ENCODE measurements around the gene TROAP.
A peak's percentile ranks its signal among the peaks of the same experiment; 100 is the strongest.
"Not testable (repeated sequence)": the region's sequence is repeated elsewhere in the genome, so short reads cannot be mapped to it uniquely, and the experiment has no call there.

TROAP gene

DNA sequence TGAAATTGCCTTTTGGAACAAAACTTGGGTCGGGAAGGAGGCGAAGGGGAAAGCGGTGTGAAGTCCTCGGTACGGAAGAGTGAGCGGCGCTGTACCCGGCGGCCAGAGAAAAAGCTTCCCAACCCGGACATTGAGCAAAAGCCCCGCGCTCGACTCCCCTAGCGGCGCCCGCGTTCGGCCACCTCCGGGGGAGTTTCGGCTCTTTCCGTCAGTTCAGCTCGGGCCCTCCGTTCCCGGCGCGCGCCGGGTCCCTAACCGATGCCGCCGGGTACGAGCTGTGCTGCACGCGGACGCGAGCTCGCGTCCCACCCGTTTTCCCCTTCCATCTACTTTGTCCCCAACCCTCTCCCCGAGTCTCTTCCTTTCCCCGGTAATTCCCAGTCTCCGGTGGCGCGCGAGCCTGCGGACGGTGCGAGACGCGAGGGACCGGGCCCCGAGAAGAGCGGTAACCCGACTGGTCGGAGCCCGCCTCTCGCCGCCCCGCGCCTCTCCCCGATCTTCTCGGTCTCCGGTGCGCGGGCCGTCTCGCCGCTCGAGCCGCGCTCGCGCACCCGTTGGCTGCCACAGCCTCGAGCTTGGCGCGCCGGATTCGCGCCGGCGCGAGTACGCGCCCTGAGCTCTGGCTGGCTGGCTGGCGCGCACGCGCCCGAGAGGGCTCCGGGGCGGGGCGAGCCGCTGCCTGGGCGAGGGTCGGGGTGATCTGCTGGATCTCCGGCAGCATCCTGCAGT, 43.8 kb downstream of the TROAP start:
- peak overlapping the region; percentile 73 to 86 for H3K4me3 ChIP-seq (ENCODE audit: low read depth in 1 of 2, low read length in 2 of 2)
- H3K36me3 ChIP-seq (ENCODE audit: control insufficient read depth in 1 of 2, insufficient read depth in 2 of 2, low read length in 2 of 2): peaks cover 0 to 4% of the 10 kb centered on the region in 2 donors
- no peaks in the 10 kb centered on the region for H3K9me3 ChIP-seq (ENCODE audit: control insufficient read depth in 1 of 2, low read length in 2 of 2)
- no peaks in the 10 kb centered on the region for H3K27me3 ChIP-seq (ENCODE audit: low read depth, low read length)
- H3K4me1 ChIP-seq (ENCODE audit: control insufficient read depth in 1 of 2, insufficient read depth in 2 of 2, low read length in 2 of 2): peaks cover 4 to 6% of the 10 kb centered on the region in 2 donors
- peak overlapping the region; percentile 86 for H3K27ac ChIP-seq (ENCODE audit: low read length)

DNA sequence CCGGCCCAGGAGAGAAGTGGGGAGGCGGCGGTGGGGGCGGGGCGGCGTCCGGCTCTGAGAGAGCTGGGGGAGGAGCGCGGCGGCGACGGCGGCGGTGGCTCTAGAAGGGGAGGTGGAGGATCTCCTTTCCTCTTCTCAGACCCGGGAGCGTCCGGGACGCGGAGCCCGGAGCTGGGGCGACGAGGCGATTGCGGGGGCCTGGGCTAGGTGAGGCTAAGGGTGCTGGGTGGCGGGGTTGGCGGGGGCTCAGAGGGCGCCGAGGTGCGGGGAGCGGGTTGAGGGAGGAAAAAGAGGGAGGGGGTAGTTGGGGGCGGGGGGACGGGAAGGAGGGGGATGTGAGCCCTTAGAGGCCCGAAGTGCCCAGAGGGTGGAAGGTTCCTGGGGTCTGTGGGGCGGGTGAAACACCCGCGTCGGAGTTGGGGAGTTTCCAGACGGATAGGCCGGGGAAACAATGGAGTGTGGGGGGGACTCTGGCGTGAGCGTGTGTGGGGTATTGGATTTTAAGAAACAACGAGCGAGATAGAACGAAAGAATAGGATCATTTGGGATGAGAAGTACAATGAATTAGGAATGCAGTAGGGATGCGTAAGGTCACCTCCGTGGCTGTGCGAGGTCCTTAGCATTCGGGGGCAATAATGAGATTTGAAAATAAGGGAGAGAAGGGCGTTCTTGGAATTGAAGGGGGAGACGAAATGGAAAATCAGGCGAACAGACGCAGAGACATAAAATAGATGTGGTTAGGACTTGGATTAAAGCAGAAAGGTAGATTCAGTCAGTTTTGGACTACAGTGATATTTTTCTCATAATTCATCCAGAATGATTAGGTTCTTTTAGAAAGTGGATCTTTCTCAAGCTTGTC, 44.6 kb downstream of the TROAP start, which contains the start of gene SPATS2:
Gene SPATS2, plus strand, starts transcription at position 82 of the 859 bp plus-strand sequence. CDS start 93,551 bp downstream, outside the sequence.
- no peaks in the 10 kb centered on the region for H3K27me3 ChIP-seq (ENCODE audit: low read depth, low read length)

DNA sequence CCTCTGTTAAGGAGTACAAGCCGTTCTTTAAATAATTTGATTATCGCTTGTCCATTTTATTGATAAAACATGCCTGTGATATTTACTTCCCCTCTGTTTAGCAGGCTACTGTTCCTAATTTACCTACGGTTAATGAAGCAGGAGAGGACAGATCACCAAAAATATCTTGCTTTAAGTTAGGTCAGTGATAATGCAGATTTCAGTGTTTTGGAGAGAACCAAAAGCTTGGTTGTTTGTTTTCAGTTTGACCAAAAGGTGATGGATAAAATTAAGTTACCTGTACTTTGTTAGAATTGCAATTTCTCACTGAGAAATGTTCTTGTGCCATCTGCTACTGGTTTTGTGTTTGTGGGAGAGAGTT, 45.2 kb downstream of the TROAP start:
- peaks cover 0 to 4% of the 10 kb centered on the region in 2 donors for H3K36me3 ChIP-seq (ENCODE audit: control insufficient read depth in 1 of 2, insufficient read depth in 2 of 2, low read length in 2 of 2)
- no peaks in the 10 kb centered on the region for H3K9me3 ChIP-seq (ENCODE audit: control insufficient read depth in 1 of 2, low read length in 2 of 2)
- H3K4me1 ChIP-seq (ENCODE audit: control insufficient read depth in 1 of 2, insufficient read depth in 2 of 2, low read length in 2 of 2): peaks cover 4 to 6% of the 10 kb centered on the region in 2 donors
- peak overlapping the region; percentile 73 to 86 for H3K4me3 ChIP-seq (ENCODE audit: low read depth in 1 of 2, low read length in 2 of 2)
- no peaks in the 10 kb centered on the region for H3K27me3 ChIP-seq (ENCODE audit: low read depth, low read length)
- peak overlapping the region; percentile 3 for H3K27ac ChIP-seq (ENCODE audit: low read length)

More for the DNA sequence above, 44.6 kb downstream of the TROAP start, which contains the start of gene SPATS2:
- Histone ChIP-seq H3K9me3 (ENCODE audit: control insufficient read depth in 1 of 2, low read length in 2 of 2) (no peaks in the 10 kb centered on the region), H3K4me1 (ENCODE audit: control insufficient read depth in 1 of 2, insufficient read depth in 2 of 2, low read length in 2 of 2) (peaks cover 4 to 6% of the 10 kb centered on the region in 2 donors), H3K36me3 (ENCODE audit: control insufficient read depth in 1 of 2, insufficient read depth in 2 of 2, low read length in 2 of 2) (peaks cover 0 to 4% of the 10 kb centered on the region in 2 donors), H3K4me3 (ENCODE audit: low read depth in 1 of 2, low read length in 2 of 2) (peak within 1 kb of the TSS; percentile 73 to 86), H3K27ac (ENCODE audit: low read length) (peak within 1 kb of the TSS; percentile 86)

DNA sequence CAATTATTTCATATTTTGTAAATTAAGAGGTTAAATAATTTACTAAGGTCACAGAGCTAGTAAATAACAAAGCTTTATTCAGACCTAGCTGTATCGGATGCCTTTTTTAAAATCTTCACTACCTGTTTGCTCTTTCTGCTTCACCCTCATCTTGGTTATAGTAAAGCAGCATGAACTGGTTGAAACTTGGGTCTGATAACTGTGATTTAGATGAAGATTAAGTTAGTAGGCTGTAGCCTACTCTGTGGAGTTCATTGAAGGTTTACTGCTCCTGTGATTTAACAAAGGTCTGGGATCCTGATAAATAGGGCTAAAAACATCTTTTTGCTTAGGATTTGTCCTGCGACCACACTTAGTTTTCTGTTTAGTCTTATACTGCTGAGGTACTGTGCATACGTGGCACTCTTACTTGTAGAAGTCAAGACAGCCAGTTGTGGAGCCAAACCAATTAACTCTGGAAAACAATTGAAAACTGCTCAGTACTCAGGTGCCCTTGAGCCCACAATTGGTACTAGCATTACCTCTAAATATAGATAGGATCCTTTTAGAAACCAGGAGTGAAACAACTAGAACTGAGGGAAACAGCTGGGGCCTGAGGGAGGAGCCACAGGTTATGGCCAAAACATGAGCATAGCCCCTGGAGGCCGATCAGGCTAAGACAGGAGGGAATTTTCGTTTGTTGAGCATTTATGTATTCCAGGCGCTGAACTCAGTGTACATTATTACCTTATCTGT, 46.5 kb downstream of the TROAP start:
- Histone ChIP-seq H3K9me3 (ENCODE audit: control insufficient read depth in 1 of 2, low read length in 2 of 2) (no peaks in the 10 kb centered on the region), H3K36me3 (ENCODE audit: control insufficient read depth in 1 of 2, insufficient read depth in 2 of 2, low read length in 2 of 2) (peaks cover 0 to 4% of the 10 kb centered on the region in 2 donors), H3K27me3 (ENCODE audit: low read depth, low read length) (no peaks in the 10 kb centered on the region), H3K4me1 (ENCODE audit: control insufficient read depth in 1 of 2, insufficient read depth in 2 of 2, low read length in 2 of 2) (peaks cover 4 to 6% of the 10 kb centered on the region in 2 donors), H3K4me3 (ENCODE audit: low read depth in 1 of 2, low read length in 2 of 2) (no peak overlapping the region), H3K27ac (ENCODE audit: low read length) (peak overlapping the region; percentile 6)

DNA sequence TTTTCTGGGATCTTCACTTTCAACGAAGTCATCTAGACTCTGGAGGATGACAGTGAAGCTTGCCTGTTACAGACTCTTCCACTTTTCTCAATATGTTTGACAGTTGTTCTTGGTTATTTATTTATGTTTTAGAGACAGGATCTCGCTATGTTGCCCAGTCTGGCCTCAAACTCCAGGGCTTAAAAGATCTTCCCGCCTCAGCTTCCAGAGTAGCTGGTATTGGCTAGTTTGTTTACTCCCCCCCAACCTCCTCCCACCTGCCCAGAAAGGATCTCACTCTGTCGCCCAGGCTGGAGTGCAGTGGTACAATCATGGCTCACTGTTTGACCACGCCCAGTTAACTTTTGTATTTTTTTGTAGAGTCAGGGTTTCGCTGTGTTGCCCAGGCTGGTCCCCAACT, 47.5 kb downstream of the TROAP start:
- Histone ChIP-seq H3K4me1 (ENCODE audit: control insufficient read depth in 1 of 2, insufficient read depth in 2 of 2, low read length in 2 of 2) (peaks cover 4 to 6% of the 10 kb centered on the region in 2 donors), H3K27me3 (ENCODE audit: low read depth, low read length) (no peaks in the 10 kb centered on the region), H3K36me3 (ENCODE audit: control insufficient read depth in 1 of 2, insufficient read depth in 2 of 2, low read length in 2 of 2) (peaks cover 0 to 4% of the 10 kb centered on the region in 2 donors), H3K27ac (ENCODE audit: low read length) (no peak overlapping the region), H3K9me3 (ENCODE audit: control insufficient read depth in 1 of 2, low read length in 2 of 2) (no peaks in the 10 kb centered on the region), H3K4me3 (ENCODE audit: low read depth in 1 of 2, low read length in 2 of 2) (no peak overlapping the region)

DNA sequence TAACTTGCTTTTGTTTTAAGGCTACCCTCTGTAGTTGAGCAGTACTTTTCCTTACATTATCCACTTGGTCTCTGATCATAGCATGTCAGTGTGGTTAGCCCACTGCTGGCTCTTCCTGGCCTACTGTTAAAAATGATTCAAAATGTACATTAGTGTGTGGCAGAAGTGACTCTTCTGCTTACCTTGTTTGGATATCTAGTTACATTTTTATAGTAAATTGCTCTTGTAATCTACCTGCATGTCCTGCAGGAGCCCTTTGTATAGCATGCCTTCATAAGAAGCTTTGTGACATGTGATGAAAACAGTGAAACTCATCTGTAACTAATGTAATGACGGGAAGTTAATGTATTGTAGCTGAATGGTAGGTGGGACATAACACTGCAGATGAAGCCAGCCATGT, 52.4 kb downstream of the TROAP start:
- Histone ChIP-seq H3K4me1 (ENCODE audit: control insufficient read depth in 1 of 2, insufficient read depth in 2 of 2, low read length in 2 of 2) (no peaks in the 10 kb centered on the region), H3K36me3 (ENCODE audit: control insufficient read depth in 1 of 2, insufficient read depth in 2 of 2, low read length in 2 of 2) (no peaks in the 10 kb centered on the region), H3K4me3 (ENCODE audit: low read depth in 1 of 2, low read length in 2 of 2) (no peak overlapping the region), H3K9me3 (ENCODE audit: control insufficient read depth in 1 of 2, low read length in 2 of 2) (no peaks in the 10 kb centered on the region), H3K27me3 (ENCODE audit: low read depth, low read length) (no peaks in the 10 kb centered on the region), H3K27ac (ENCODE audit: low read length) (no peak overlapping the region)

DNA sequence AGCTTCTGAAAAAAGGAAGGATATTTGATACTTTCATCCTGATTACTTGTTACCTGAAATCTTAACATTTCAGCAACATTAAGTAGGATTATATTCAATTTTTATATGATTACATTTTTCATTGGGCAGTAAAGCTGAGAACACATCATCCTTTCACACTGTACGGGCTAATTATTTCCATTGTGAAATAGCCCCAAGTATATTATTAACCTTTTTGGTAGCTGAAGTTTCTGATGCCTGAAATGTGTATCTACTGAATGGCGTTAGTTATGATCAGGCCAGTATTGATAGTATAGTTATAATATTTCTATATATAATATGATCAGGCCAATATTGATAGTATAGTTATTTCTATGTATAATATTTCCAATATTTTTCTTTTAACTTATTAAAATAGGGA, 54.3 kb downstream of the TROAP start:
- Histone ChIP-seq H3K27me3 (ENCODE audit: low read depth, low read length) (no peaks in the 10 kb centered on the region), H3K27ac (ENCODE audit: low read length) (no peak overlapping the region), H3K9me3 (ENCODE audit: control insufficient read depth in 1 of 2, low read length in 2 of 2) (no peaks in the 10 kb centered on the region), H3K36me3 (ENCODE audit: control insufficient read depth in 1 of 2, insufficient read depth in 2 of 2, low read length in 2 of 2) (no peaks in the 10 kb centered on the region), H3K4me1 (ENCODE audit: control insufficient read depth in 1 of 2, insufficient read depth in 2 of 2, low read length in 2 of 2) (no peaks in the 10 kb centered on the region), H3K4me3 (ENCODE audit: low read depth in 1 of 2, low read length in 2 of 2) (no peak overlapping the region)

DNA sequence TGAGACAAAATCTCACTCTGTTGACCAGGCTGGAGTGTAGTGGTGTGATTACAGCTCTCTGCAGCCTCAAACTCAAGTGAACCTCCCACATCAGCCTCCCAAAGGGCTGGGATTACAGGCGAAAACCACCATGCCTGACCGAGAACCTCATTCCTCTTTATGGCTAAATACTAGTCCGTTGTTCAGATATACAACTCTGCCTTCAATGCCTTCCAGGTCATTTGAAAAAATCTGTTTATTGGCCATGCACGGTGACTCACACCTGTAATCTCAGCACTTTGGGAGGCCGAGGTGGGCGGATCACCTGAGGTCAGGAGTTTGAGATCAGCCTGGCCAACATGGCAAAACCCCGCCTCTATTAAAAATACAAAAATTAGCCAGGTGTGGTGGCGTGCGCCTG, 57.1 kb downstream of the TROAP start:
- H3K9me3 ChIP-seq (ENCODE audit: control insufficient read depth in 1 of 2, low read length in 2 of 2); H3K36me3 ChIP-seq (ENCODE audit: control insufficient read depth in 1 of 2, insufficient read depth in 2 of 2, low read length in 2 of 2); H3K4me3 ChIP-seq (ENCODE audit: low read depth in 1 of 2, low read length in 2 of 2); H3K27ac ChIP-seq (ENCODE audit: low read length); H3K4me1 ChIP-seq (ENCODE audit: control insufficient read depth in 1 of 2, insufficient read depth in 2 of 2, low read length in 2 of 2); H3K27me3 ChIP-seq (ENCODE audit: low read depth, low read length): not testable (repeated sequence)
